ENCODE results near the gene TTC17.

- TF ChIP-seq CTCF (IDR thresholded peaks at IDR 0.05) (no peak), POLR2A (IDR thresholded peaks at IDR 0.05) (no peak)
These were observed 42.3 kb upstream of the TTC17 start for GRCh38 chr11:43316451-43316850.
